ENCODE results near the gene SEMA3D.

Gene SEMA3D

GRCh38 chr7:85065888-85066485, 120.9 kb downstream of the SEMA3D start:
- H3K27ac Mint-ChIP-seq: peak overlapping the region; percentile 9 to 69 (median 48)
- no peaks in the 10 kb centered on the region for H3K9me3 Mint-ChIP-seq

GRCh38 chr7:85065306-85065705, 121.5 kb downstream of the SEMA3D start:
- H3K4me3 Mint-ChIP-seq: no peak overlapping the region
- no peaks in the 10 kb centered on the region for H3K9me3 Mint-ChIP-seq
- TF ChIP-seq, protein P1, sequence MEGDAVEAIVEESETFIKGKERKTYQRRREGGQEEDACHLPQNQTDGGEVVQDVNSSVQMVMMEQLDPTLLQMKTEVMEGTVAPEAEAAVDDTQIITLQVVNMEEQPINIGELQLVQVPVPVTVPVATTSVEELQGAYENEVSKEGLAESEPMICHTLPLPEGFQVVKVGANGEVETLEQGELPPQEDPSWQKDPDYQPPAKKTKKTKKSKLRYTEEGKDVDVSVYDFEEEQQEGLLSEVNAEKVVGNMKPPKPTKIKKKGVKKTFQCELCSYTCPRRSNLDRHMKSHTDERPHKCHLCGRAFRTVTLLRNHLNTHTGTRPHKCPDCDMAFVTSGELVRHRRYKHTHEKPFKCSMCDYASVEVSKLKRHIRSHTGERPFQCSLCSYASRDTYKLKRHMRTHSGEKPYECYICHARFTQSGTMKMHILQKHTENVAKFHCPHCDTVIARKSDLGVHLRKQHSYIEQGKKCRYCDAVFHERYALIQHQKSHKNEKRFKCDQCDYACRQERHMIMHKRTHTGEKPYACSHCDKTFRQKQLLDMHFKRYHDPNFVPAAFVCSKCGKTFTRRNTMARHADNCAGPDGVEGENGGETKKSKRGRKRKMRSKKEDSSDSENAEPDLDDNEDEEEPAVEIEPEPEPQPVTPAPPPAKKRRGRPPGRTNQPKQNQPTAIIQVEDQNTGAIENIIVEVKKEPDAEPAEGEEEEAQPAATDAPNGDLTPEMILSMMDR (IDR thresholded peaks at IDR 0.05; ENCODE audit: unreplicated experiment in 3 of 3): no peak
- H3K27ac Mint-ChIP-seq: peak overlapping the region; percentile 9 to 71 (median 69)
- no peaks in the 10 kb centered on the region for H3K27me3 Mint-ChIP-seq (ENCODE audit: low read depth)
- H3K36me3 Mint-ChIP-seq (ENCODE audit: low read depth): peaks cover 29% of the 10 kb centered on the region
- H3K4me1 Mint-ChIP-seq: peaks cover 29% of the 10 kb centered on the region

More at GRCh38 chr7:85065888-85066485, 120.9 kb downstream of the SEMA3D start:
- no peak overlapping the region for H3K4me3 Mint-ChIP-seq
- no peaks in the 10 kb centered on the region for H3K27me3 Mint-ChIP-seq (ENCODE audit: low read depth)
- TF ChIP-seq, protein P1 (IDR thresholded peaks at IDR 0.05; ENCODE audit: unreplicated experiment in 3 of 3): no peak
- H3K36me3 Mint-ChIP-seq (ENCODE audit: low read depth): peaks cover 23% of the 10 kb centered on the region
- peaks cover 24% of the 10 kb centered on the region for H3K4me1 Mint-ChIP-seq

DNA sequence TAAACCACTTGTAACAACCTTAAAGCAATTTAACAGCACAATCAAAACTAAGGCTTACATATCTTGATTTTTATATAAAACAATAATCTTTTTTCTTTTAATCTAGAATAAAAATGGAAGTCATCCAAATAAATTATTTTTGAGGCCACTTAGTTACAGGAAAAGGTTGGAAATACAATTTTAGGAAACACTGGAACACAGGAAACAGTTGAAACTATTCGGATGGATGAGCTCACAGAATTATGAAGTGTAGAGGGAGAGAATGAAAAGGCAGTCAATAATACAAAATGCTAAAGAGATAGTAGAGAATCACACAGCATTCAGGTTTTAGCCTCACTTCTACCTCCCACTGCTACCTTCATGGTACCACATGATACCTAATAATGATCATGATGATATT, 124.2 kb downstream of the SEMA3D start:
- Mint-ChIP-seq H3K4me1 (peaks cover 24% of the 10 kb centered on the region), H3K27me3 (ENCODE audit: low read depth) (no peaks in the 10 kb centered on the region), H3K4me3 (no peak overlapping the region), H3K9me3 (no peaks in the 10 kb centered on the region), H3K36me3 (ENCODE audit: low read depth) (peaks cover 39% of the 10 kb centered on the region), H3K27ac (no peak overlapping the region)
- TF ChIP-seq, protein P1 (IDR thresholded peaks at IDR 0.05; ENCODE audit: unreplicated experiment in 3 of 3): no peak

GRCh38 chr7:85061456-85061855, 125.4 kb downstream of the SEMA3D start:
- Mint-ChIP-seq H3K4me1 (peaks cover 24% of the 10 kb centered on the region), H3K27me3 (ENCODE audit: low read depth) (no peaks in the 10 kb centered on the region), H3K36me3 (ENCODE audit: low read depth) (peaks cover 46% of the 10 kb centered on the region), H3K27ac (peak overlapping the region in 2 of 3 experiments; percentile 5 to 30), H3K4me3 (no peak overlapping the region), H3K9me3 (no peaks in the 10 kb centered on the region)
- TF ChIP-seq, protein P1 (IDR thresholded peaks at IDR 0.05; ENCODE audit: unreplicated experiment in 3 of 3): no peak

DNA sequence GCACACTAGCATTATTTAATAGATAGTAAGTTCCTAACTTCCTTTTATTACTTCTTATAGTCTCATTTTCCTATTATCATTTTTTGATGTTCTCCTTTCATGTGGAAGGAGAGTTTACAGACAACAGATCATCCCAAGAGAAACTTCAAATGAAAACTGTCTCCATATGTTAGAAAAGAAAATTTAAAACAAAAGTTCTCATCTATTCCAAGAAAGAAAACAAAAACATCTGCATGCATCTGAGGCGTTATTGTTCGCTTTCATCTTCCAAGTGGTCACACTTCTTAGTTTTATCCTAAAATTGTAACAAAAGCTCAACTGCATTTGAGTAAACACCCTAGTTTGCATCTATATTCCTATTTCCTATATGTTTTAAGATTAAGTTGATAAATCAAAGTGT, 126.2 kb downstream of the SEMA3D start:
- Mint-ChIP-seq H3K36me3 (ENCODE audit: low read depth) (peaks cover 48% of the 10 kb centered on the region), H3K27ac (no peak overlapping the region), H3K4me1 (peaks cover 20% of the 10 kb centered on the region), H3K9me3 (no peaks in the 10 kb centered on the region), H3K4me3 (no peak overlapping the region), H3K27me3 (ENCODE audit: low read depth) (no peaks in the 10 kb centered on the region)
- TF ChIP-seq, protein P1 (IDR thresholded peaks at IDR 0.05; ENCODE audit: unreplicated experiment in 3 of 3): no peak

DNA sequence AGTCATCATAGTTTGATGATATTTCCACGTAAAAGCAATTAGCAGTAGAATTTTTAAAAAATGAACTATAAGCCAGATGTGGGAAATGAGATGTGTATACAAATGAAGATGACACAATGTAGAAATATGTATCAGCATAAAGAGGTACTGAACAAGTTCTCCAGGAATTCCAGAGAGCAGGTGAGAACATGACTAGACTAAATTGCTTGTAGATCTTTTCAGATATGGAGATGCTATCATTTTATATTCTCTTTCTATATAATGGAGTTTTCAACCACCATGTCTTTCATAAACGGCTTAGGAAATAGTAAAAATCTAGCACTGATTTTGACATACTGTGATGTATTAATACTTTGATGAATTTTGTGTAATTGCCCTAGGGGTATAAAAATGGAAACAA, 130.9 kb downstream of the SEMA3D start:
- H3K27ac Mint-ChIP-seq: no peak overlapping the region
- H3K9me3 Mint-ChIP-seq: no peaks in the 10 kb centered on the region
- H3K4me1 Mint-ChIP-seq: peaks cover 15% of the 10 kb centered on the region
- TF ChIP-seq, protein P1 (IDR thresholded peaks at IDR 0.05; ENCODE audit: unreplicated experiment in 3 of 3): no peak
- peaks cover 43% of the 10 kb centered on the region for H3K36me3 Mint-ChIP-seq (ENCODE audit: low read depth)
- no peak overlapping the region for H3K4me3 Mint-ChIP-seq
- no peaks in the 10 kb centered on the region for H3K27me3 Mint-ChIP-seq (ENCODE audit: low read depth)

Data from nephron (organoid).